Ovary (tissue), 3 donors: ENCODE measurements around the gene CAMTA1.

Source experiments
- EP300 ChIP-seq: sonication (generic); formaldehyde crosslinking; IDR thresholded peaks from one replicate; pipeline ENCODE4 v1.6.1; 2017; ENCODE audit warnings: antibody characterized with exemption
- POLR2A ChIP-seq: fragments of 450-650 bp; IDR thresholded peaks from one replicate; pipeline ENCODE4 v1.6.1; 2017; ENCODE audit warnings: antibody characterized with exemption, mild to moderate bottlenecking, moderate library complexity
- TF ChIP-seq, protein P1 (sequence below), 3 donors: fragments of 450-650 bp in 2 of 3; fragments of 200-600 bp in 1 of 3; IDR thresholded peaks; one replicate each; pipeline versions ENCODE4 v1.5.1 to v1.8.0; 2016 to 2022; ENCODE audit warnings: antibody characterized with exemption in 3 of 3, mild to moderate bottlenecking in 1 of 3
- donor health status: DM: no; HTN: no; CAD: no.

GRCh38 chr1:7500381-7501083 is 715.3 kb downstream of the CAMTA1 start:
- TF ChIP-seq, protein P1, sequence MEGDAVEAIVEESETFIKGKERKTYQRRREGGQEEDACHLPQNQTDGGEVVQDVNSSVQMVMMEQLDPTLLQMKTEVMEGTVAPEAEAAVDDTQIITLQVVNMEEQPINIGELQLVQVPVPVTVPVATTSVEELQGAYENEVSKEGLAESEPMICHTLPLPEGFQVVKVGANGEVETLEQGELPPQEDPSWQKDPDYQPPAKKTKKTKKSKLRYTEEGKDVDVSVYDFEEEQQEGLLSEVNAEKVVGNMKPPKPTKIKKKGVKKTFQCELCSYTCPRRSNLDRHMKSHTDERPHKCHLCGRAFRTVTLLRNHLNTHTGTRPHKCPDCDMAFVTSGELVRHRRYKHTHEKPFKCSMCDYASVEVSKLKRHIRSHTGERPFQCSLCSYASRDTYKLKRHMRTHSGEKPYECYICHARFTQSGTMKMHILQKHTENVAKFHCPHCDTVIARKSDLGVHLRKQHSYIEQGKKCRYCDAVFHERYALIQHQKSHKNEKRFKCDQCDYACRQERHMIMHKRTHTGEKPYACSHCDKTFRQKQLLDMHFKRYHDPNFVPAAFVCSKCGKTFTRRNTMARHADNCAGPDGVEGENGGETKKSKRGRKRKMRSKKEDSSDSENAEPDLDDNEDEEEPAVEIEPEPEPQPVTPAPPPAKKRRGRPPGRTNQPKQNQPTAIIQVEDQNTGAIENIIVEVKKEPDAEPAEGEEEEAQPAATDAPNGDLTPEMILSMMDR (IDR thresholded peaks at IDR 0.05), result no peak
- no peak for TF ChIP-seq POLR2A
- TF ChIP-seq EP300, result no peak
